Measurements from ENCODE around the gene TJAP1.

DNA sequence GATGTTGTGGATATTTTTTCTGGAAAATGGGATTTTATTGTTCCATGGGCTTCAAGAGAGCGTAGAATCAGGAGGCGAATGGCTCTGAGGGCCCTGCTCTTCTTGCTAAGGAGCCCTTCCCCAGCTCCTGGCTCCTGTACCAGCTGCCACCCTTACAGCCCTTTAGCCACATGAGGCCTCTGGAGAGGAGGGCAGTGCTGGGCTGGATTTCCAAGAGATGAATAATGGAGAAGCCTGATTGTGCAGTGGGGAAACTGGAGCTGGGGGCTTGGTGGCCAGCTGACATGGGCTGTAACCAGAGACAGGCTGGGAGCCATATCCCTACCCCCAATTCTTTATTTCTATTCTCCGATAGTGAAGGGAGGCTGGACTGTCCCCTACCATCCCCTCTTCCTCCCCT is 23.6 kb downstream of the TJAP1 start:
- TF ChIP-seq, protein P1, sequence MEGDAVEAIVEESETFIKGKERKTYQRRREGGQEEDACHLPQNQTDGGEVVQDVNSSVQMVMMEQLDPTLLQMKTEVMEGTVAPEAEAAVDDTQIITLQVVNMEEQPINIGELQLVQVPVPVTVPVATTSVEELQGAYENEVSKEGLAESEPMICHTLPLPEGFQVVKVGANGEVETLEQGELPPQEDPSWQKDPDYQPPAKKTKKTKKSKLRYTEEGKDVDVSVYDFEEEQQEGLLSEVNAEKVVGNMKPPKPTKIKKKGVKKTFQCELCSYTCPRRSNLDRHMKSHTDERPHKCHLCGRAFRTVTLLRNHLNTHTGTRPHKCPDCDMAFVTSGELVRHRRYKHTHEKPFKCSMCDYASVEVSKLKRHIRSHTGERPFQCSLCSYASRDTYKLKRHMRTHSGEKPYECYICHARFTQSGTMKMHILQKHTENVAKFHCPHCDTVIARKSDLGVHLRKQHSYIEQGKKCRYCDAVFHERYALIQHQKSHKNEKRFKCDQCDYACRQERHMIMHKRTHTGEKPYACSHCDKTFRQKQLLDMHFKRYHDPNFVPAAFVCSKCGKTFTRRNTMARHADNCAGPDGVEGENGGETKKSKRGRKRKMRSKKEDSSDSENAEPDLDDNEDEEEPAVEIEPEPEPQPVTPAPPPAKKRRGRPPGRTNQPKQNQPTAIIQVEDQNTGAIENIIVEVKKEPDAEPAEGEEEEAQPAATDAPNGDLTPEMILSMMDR (IDR thresholded peaks at IDR 0.05; ENCODE audit: extremely low read depth in 1 of 2, insufficient read depth in 1 of 2, low read depth in 1 of 2, low read length in 2 of 2) = no peak
- TF ChIP-seq POLR2A (IDR thresholded peaks at IDR 0.05; ENCODE audit: low read depth, low read length) = no peak
- no peak for TF ChIP-seq JUN (IDR thresholded peaks at IDR 0.05; ENCODE audit: borderline replicate concordance, insufficient read depth, insufficient read length, low read depth)
- TF ChIP-seq, protein P2, sequence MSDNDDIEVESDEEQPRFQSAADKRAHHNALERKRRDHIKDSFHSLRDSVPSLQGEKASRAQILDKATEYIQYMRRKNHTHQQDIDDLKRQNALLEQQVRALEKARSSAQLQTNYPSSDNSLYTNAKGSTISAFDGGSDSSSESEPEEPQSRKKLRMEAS (IDR thresholded peaks at IDR 0.05; ENCODE audit: insufficient read depth, insufficient read length) = no peak
- TF ChIP-seq POLR2AphosphoS5 (IDR thresholded peaks at IDR 0.05; ENCODE audit: insufficient read depth, low read depth, low read length) = no peak
